IMR-90 (cell line): ENCODE data around the gene NFATC1. TPM values are rescaled to one million over a fixed set of nuclear protein-coding genes. Genes with fewer than 3 reads are reported as not detected.

Source experiments
- ATAC-seq: fragments of 200-7000 bp; cut with Tn5 transposase; 2 replicates; pipeline ENCODE4 v1.9.1; 2020; ENCODE audit warnings: low read depth, mild to moderate bottlenecking, moderate library complexity
- BruUV-seq: library from RNA; stranded (reverse); fragments of 400-500 nt; replicated peaks from 2 replicates; lab custom pipeline; 2021; lab: Mats Ljungman, UMichigan
- CTCF ChIA-PET: fragments of 300-600 bp; formaldehyde crosslinking; extraction: SDS; loops from one replicate; lab custom pipeline; 2021; ENCODE audit warnings: antibody characterized with exemption; lab: Yijun Ruan, JAX
- POLR2A ChIA-PET: fragments of 300-600 bp; sonication (Branson Sonifier 250); formaldehyde crosslinking; loops from one replicate; lab custom pipeline; 2022; ENCODE audit warnings: antibody characterized with exemption; ENCODE audit not compliant: unreplicated experiment; lab: Charles Lee
- DNase-seq: peaks from one replicate; pipeline ENCODE4 v3.0.0; 2013
- H2AFZ ChIP-seq: replicated peaks from 2 replicates; pipeline ENCODE3; 2013; ENCODE audit warnings: low read length, mild to moderate bottlenecking; ENCODE audit not compliant: poor library complexity
- H2AK5ac ChIP-seq: 2 replicates; pipeline ENCODE4 v1.6.1; 2013; ENCODE audit warnings: low read depth, low read length, inconsistent platforms
- H2AK9ac ChIP-seq: replicated peaks from 2 replicates; pipeline ENCODE3; 2013; ENCODE audit warnings: mild to moderate bottlenecking, low read depth, low read length, moderate library complexity; ENCODE audit not compliant: poor library complexity
- H2BK120ac ChIP-seq: 2 replicates; pipeline ENCODE4 v1.6.1; 2013; ENCODE audit warnings: low read depth, low read length, inconsistent platforms
- H2BK15ac ChIP-seq: 3 replicates; pipeline ENCODE4 v1.6.1; 2013; ENCODE audit warnings: low read depth, low read length, inconsistent platforms
- H2BK20ac ChIP-seq: 2 replicates; pipeline ENCODE4 v1.6.1; 2013; ENCODE audit warnings: low read depth, mild to moderate bottlenecking, inconsistent platforms, low read length, moderate library complexity
- H2BK5ac ChIP-seq: 2 replicates; pipeline ENCODE4 v1.6.1; 2013; ENCODE audit warnings: mild to moderate bottlenecking, low read depth, low read length, inconsistent platforms; ENCODE audit not compliant: poor library complexity, severe bottlenecking
- H3K14ac ChIP-seq: replicated peaks from 2 replicates; pipeline ENCODE4 v1.6.1; 2013; ENCODE audit warnings: low read depth, low read length, inconsistent platforms
- H3K18ac ChIP-seq: 2 replicates; pipeline ENCODE4 v1.6.1; 2013; ENCODE audit warnings: low read depth, low read length, control low read depth
- H3K23ac ChIP-seq: 2 replicates; pipeline ENCODE4 v1.6.1; 2013; ENCODE audit warnings: low read depth, low read length, inconsistent platforms
- H3K27ac ChIP-seq: 2 replicates; pipeline ENCODE4 v1.5.1; 2013; ENCODE audit warnings: mild to moderate bottlenecking, control low read depth, low read length; ENCODE audit not compliant: insufficient read depth
- H3K27me3 ChIP-seq: 2 replicates; pipeline ENCODE4 v1.6.1; 2013; ENCODE audit warnings: low read length; ENCODE audit not compliant: control insufficient read depth, insufficient read depth
- H3K36me3 ChIP-seq: 2 replicates; pipeline ENCODE4 v1.6.1; 2013; ENCODE audit warnings: low read length, mixed read lengths; ENCODE audit not compliant: control insufficient read depth, insufficient read depth
- H3K4ac ChIP-seq: 2 replicates; pipeline ENCODE4 v1.6.1; 2013; ENCODE audit warnings: low read depth, low read length, inconsistent platforms
- H3K4me1 ChIP-seq: 2 replicates; pipeline ENCODE4 v1.6.1; 2013; ENCODE audit warnings: low read length, mixed read lengths; ENCODE audit not compliant: control insufficient read depth, insufficient read depth
- H3K4me2 ChIP-seq: 2 replicates; pipeline ENCODE4 v1.6.1; 2013; ENCODE audit warnings: low read depth, mild to moderate bottlenecking, control low read depth, low read length, moderate library complexity
- H3K4me3 ChIP-seq: 2 replicates; pipeline ENCODE4 v1.5.1; 2013; ENCODE audit warnings: low read depth, mild to moderate bottlenecking, control low read depth, low read length, moderate library complexity; ENCODE audit not compliant: insufficient read depth
- H3K56ac ChIP-seq: 2 replicates; pipeline ENCODE4 v1.6.1; 2013; ENCODE audit warnings: low read length, inconsistent platforms; ENCODE audit not compliant: insufficient read depth; ENCODE audit errors: extremely low read depth
- H3K79me1 ChIP-seq, 2 experiments: 2 replicates each; pipeline ENCODE4 v1.6.1; 2013; ENCODE audit warnings: low read length in 2 of 2, inconsistent platforms in 1 of 2, low read depth in 1 of 2
- H3K9ac ChIP-seq: 2 replicates; pipeline ENCODE4 v1.6.1; 2013; ENCODE audit warnings: low read depth, low read length, control low read depth
- H3K9me1 ChIP-seq: 2 replicates; pipeline ENCODE4 v1.6.1; 2013; ENCODE audit warnings: low read length, inconsistent platforms; ENCODE audit not compliant: insufficient read depth
- H3K9me3 ChIP-seq: 2 replicates; pipeline ENCODE4 v1.6.1; 2013; ENCODE audit warnings: low read length; ENCODE audit not compliant: control insufficient read depth, insufficient read depth
- H4K20me1 ChIP-seq: 2 replicates; pipeline ENCODE4 v1.6.1; 2013; ENCODE audit warnings: low read length, inconsistent platforms; ENCODE audit not compliant: insufficient read depth
- H4K5ac ChIP-seq: 2 replicates; pipeline ENCODE4 v1.6.1; 2013; ENCODE audit warnings: mild to moderate bottlenecking, low read depth, low read length, control low read depth
- H4K8ac ChIP-seq, 2 experiments: 2 replicates each; pipeline ENCODE4 v1.6.1; 2013; ENCODE audit warnings: low read depth in 2 of 2, low read length in 2 of 2, control low read depth in 1 of 2, inconsistent platforms in 1 of 2
- H4K91ac ChIP-seq: 2 replicates; pipeline ENCODE4 v1.6.1; 2013; ENCODE audit warnings: low read depth, low read length, inconsistent platforms; ENCODE audit not compliant: insufficient read depth
- BHLHE40 ChIP-seq: fragments of 150-350 bp; IDR thresholded peaks from 2 replicates; pipeline ENCODE4 v1.6.1; 2016; ENCODE audit warnings: mild to moderate bottlenecking, low read depth, low read length
- CEBPB ChIP-seq: IDR thresholded peaks from 2 replicates; pipeline ENCODE4 v1.6.1; 2012; ENCODE audit warnings: low read depth, low read length, improper control_type of control experiment
- CHD1 ChIP-seq: IDR thresholded peaks from 2 replicates; pipeline ENCODE4 v1.6.1; 2012; ENCODE audit warnings: low read depth, low read length, improper control_type of control experiment
- CTCF ChIP-seq: conservative IDR thresholded peaks from 2 replicates; pipeline ENCODE4 v1.5.1; 2012; ENCODE audit warnings: mild to moderate bottlenecking, low read depth, low read length, improper control_type of control experiment
- ELK1 ChIP-seq: fragments of 150-350 bp; IDR thresholded peaks from 2 replicates; pipeline ENCODE4 v1.6.1; 2016; ENCODE audit warnings: low read depth, mild to moderate bottlenecking, low read length, moderate library complexity, borderline replicate concordance
- FOS ChIP-seq: fragments of 150-350 bp; IDR thresholded peaks from 2 replicates; pipeline ENCODE4 v1.6.1; 2016; ENCODE audit warnings: low read depth, low read length
- MAFK ChIP-seq: IDR thresholded peaks from 2 replicates; pipeline ENCODE4 v1.6.1; 2012; ENCODE audit warnings: low read depth, low read length, improper control_type of control experiment
- MAZ ChIP-seq: IDR thresholded peaks from 2 replicates; pipeline ENCODE4 v1.6.1; 2012; ENCODE audit warnings: low read depth, mild to moderate bottlenecking, low read length, improper control_type of control experiment, moderate library complexity, borderline replicate concordance
- MXI1 ChIP-seq: IDR thresholded peaks from 2 replicates; pipeline ENCODE4 v1.6.1; 2012; ENCODE audit warnings: low read depth, mild to moderate bottlenecking, low read length, moderate library complexity, borderline replicate concordance
- NFE2L2 ChIP-seq: fragments of 150-350 bp; IDR thresholded peaks from 2 replicates; pipeline ENCODE4 v1.6.1; 2016; ENCODE audit warnings: low read depth, mild to moderate bottlenecking, low read length
- POLR2A ChIP-seq: IDR thresholded peaks from 2 replicates; pipeline ENCODE4 v1.6.1; 2012; ENCODE audit warnings: mild to moderate bottlenecking, low read depth, low read length
- RAD21 ChIP-seq: IDR thresholded peaks from 2 replicates; pipeline ENCODE4 v1.6.1; 2012; ENCODE audit warnings: low read length, improper control_type of control experiment
- RCOR1 ChIP-seq: IDR thresholded peaks from 2 replicates; pipeline ENCODE4 v1.6.1; 2012; ENCODE audit warnings: mild to moderate bottlenecking, low read length, improper control_type of control experiment; ENCODE audit not compliant: insufficient replicate concordance
- RFX5 ChIP-seq: IDR thresholded peaks from 2 replicates; pipeline ENCODE4 v1.8.0; 2012; ENCODE audit warnings: low read depth, mild to moderate bottlenecking, low read length, moderate library complexity
- SMC3 ChIP-seq: fragments of 150-350 bp; IDR thresholded peaks from 2 replicates; pipeline ENCODE4 v1.6.1; 2016; ENCODE audit warnings: low read depth, mild to moderate bottlenecking, antibody characterized with exemption, low read length, moderate library complexity
- USF2 ChIP-seq: fragments of 150-350 bp; IDR thresholded peaks from 2 replicates; pipeline ENCODE4 v1.6.1; 2017; ENCODE audit warnings: mild to moderate bottlenecking, antibody characterized with exemption, low read length, low read depth
- WGBS, 2 experiments: methylation state at CpG; one replicate each; pipeline versions ENCODE4 v1.1.5 to v1.1.7; 2013; ENCODE audit warnings: missing lambda C conversion rate in 2 of 2; ENCODE audit not compliant: insufficient read length in 1 of 2; ENCODE audit errors: extremely low coverage in 2 of 2; 5-methylcytosine and 5-hydroxymethylcytosine counted together
- dilution Hi-C: fragments of 300-500 bp; cut with HindIII; formaldehyde crosslinking; loops from one replicate; pipeline ENCODE4 v1.14.3; 2018; ENCODE audit warnings: low sequenced_read_pairs; ENCODE audit not compliant: unreplicated experiment
- in situ Hi-C: fragments of 300-500 bp; cut with MboI; formaldehyde crosslinking; loops from 3 replicates; pipeline ENCODE4 v1.14.3; 2019; ENCODE audit warnings: low sequenced_read_pairs, inconsistent platforms, mixed read lengths
- intact Hi-C: fragments of 100-400 bp; cut with micrococcal nuclease; formaldehyde crosslinking; loops from 2 replicates; pipeline ENCODE4 v1.10.0; 2022
- polyA plus RNA-seq, 3 experiments: library from polyadenylated mRNA; depleted of rRNA; stranded (reverse); fragments of >200 nt; gene quantifications; 2 replicates each; pipeline ENCODE4 v1.2.3, GENCODE V29; 2012; ENCODE audit warnings: low replicate concordance in 1 of 3
- total RNA-seq: library from RNA; depleted of rRNA; stranded (reverse); fragments of >200 nt; gene quantifications from 2 replicates; pipeline ENCODE4 v1.2.3, GENCODE V29; 2012

NFATC1 gene
- total and polyA plus RNA-seq, 2 of the 4 experiments (the other 2 are of a cell fraction), result 0.36 to 1.8 TPM

- POLR2A ChIA-PET, result no interaction called here
- H2BK15ac ChIP-seq, result no peak overlapping the region
- no peak overlapping the region for H3K4me3 ChIP-seq
- H3K9me3 ChIP-seq, result no peaks in the 10 kb centered on the region
- no peak overlapping the region for H3K14ac ChIP-seq
- no peak overlapping the region for H3K23ac ChIP-seq
- H3K27me3 ChIP-seq, result peaks cover 24% of the 10 kb centered on the region
- H2AK5ac ChIP-seq, result no peak overlapping the region
- DNase-seq, result no peak
- no peaks in the 10 kb centered on the region for H3K36me3 ChIP-seq
- no peak overlapping the region for H3K56ac ChIP-seq
- no peak overlapping the region for H2AFZ ChIP-seq
- H3K4me2 ChIP-seq, result no peak overlapping the region
- dilution Hi-C loops (no loop called here), intact Hi-C loops (no loop called here), in situ Hi-C loops (no loop called here)
- H2BK20ac ChIP-seq, result no peak overlapping the region
- no TSS peak for BruUV-seq
- H4K20me1 ChIP-seq, result no peaks in the 10 kb centered on the region
- no peaks in the 10 kb centered on the region for H3K9me1 ChIP-seq
- no peak overlapping the region for H3K27ac ChIP-seq
- H4K91ac ChIP-seq, result no peak overlapping the region
- no peak for ATAC-seq
- H2BK120ac ChIP-seq, result no peak overlapping the region
- H2BK5ac ChIP-seq, result no peak overlapping the region
- no peak overlapping the region for H3K4ac ChIP-seq
- CTCF ChIA-PET, result no interaction called here
- H3K9ac ChIP-seq, result no peak overlapping the region
- H4K5ac ChIP-seq, result no peak overlapping the region
- H4K8ac ChIP-seq, result no peak overlapping the region
- WGBS, 2 experiments, result 88% methylated on average over 8 of the region's 20 CpGs; no CpG with 5 or more reads in 1 of the 2 experiments
- H3K4me1 ChIP-seq, result no peaks in the 10 kb centered on the region
- no peak overlapping the region for H3K18ac ChIP-seq
- no peak for TF ChIP-seq FOS
- no peak for TF ChIP-seq BHLHE40
- TF ChIP-seq ELK1, result no peak
- no peak for TF ChIP-seq SMC3
- TF ChIP-seq POLR2A, result no peak
- TF ChIP-seq CEBPB, result no peak
- TF ChIP-seq CHD1, result no peak
- no peak for TF ChIP-seq RCOR1
- no peak for TF ChIP-seq NFE2L2
- no peak for TF ChIP-seq RAD21
- no peak for TF ChIP-seq RFX5
- no peak for TF ChIP-seq MAFK
- no peak for TF ChIP-seq USF2
- no peak for TF ChIP-seq CTCF
- TF ChIP-seq MXI1, result no peak
- TF ChIP-seq MAZ, result no peak
- H2AK9ac ChIP-seq, result no peak overlapping the region
- H3K79me1 ChIP-seq, result no peaks in the 10 kb centered on the region
These were observed 149.5 kb downstream of the NFATC1 start for GRCh38 chr18:79545255-79545654.
